Panc1 (cell line): ENCODE measurements around the gene RAP1GAP. TPM values are rescaled to one million over a fixed set of nuclear protein-coding genes. Genes with fewer than 3 reads are reported as not detected.

Experiments
- ATAC-seq: fragments of 200-7000 bp; cut with Tn5 transposase; 2 replicates; pipeline ENCODE4 v1.9.1; 2020; ENCODE audit warnings: mild to moderate bottlenecking, moderate library complexity
- BruUV-seq: library from RNA; stranded (reverse); fragments of 400-500 nt; replicated peaks from 2 replicates; lab custom pipeline; 2021; lab: Mats Ljungman, UMichigan
- CTCF ChIA-PET: fragments of 300-600 bp; sonication (Branson Sonifier 250); formaldehyde crosslinking; loops from one replicate; lab custom pipeline; 2022; ENCODE audit warnings: antibody characterized with exemption; lab: Charles Lee
- POLR2A ChIA-PET: fragments of 300-600 bp; sonication (Branson Sonifier 250); formaldehyde crosslinking; loops from one replicate; lab custom pipeline; 2022; ENCODE audit warnings: antibody characterized with exemption; lab: Charles Lee
- DNase-seq: peaks from one replicate; pipeline ENCODE4 v3.0.0-alpha.2; 2010; ENCODE audit warnings: low read depth, low spot score
- H3K27ac ChIP-seq: 2 replicates; pipeline ENCODE4 v1.5.1; 2011; ENCODE audit warnings: mild to moderate bottlenecking, low read length, inconsistent platforms
- H3K27me3 ChIP-seq: fragments of 200-500 bp; sonication (Bioruptor generic); 2 replicates; pipeline ENCODE4 v1.6.0; 2014; ENCODE audit warnings: low read length, inconsistent platforms; ENCODE audit not compliant: control insufficient read depth, insufficient read depth
- H3K36me3 ChIP-seq: fragments of 200-500 bp; sonication (Bioruptor generic); 2 replicates; pipeline ENCODE4 v1.5.1; 2014; ENCODE audit warnings: inconsistent platforms, mild to moderate bottlenecking, low read length, moderate library complexity; ENCODE audit not compliant: control insufficient read depth, insufficient read depth
- H3K4me1 ChIP-seq: 2 replicates; pipeline ENCODE4 v1.5.1; 2011; ENCODE audit warnings: inconsistent platforms, mild to moderate bottlenecking, low read length, moderate library complexity; ENCODE audit not compliant: control insufficient read depth, insufficient read depth
- H3K4me3 ChIP-seq, 2 experiments: 2 replicates each; pipeline ENCODE4 v1.5.1; 2011 to 2012; ENCODE audit warnings: low read depth in 2 of 2, low read length in 2 of 2, mild to moderate bottlenecking in 2 of 2, inconsistent platforms in 1 of 2, moderate library complexity in 1 of 2
- H3K9me3 ChIP-seq: fragments of 200-500 bp; sonication (Bioruptor generic); 2 replicates; pipeline ENCODE4 v1.5.1; 2014; ENCODE audit warnings: low read depth, mild to moderate bottlenecking, inconsistent platforms, low read length, moderate library complexity; ENCODE audit not compliant: control insufficient read depth, insufficient read depth
- CTCF ChIP-seq: fragments of 450-650 bp; IDR thresholded peaks from 2 replicates; pipeline ENCODE4 v1.5.1; 2017; ENCODE audit warnings: mild to moderate bottlenecking
- POLR2AphosphoS5 ChIP-seq: IDR thresholded peaks from 2 replicates; pipeline ENCODE4 v1.6.1; 2012; ENCODE audit warnings: mild to moderate bottlenecking, low read depth, low read length, moderate library complexity
- REST ChIP-seq, 2 experiments: IDR thresholded peaks; 2 replicates each; pipeline ENCODE4 v1.6.1; 2011 to 2012; ENCODE audit warnings: low read depth in 2 of 2, control low read depth in 1 of 2, low read length in 1 of 2, mild to moderate bottlenecking in 1 of 2, moderate library complexity in 1 of 2; ENCODE audit not compliant: insufficient read depth in 1 of 2
- SIN3A ChIP-seq: IDR thresholded peaks from 2 replicates; pipeline ENCODE4 v1.6.1; 2012; ENCODE audit warnings: low read depth, mild to moderate bottlenecking, low read length, moderate library complexity, borderline replicate concordance; ENCODE audit not compliant: insufficient read depth
- TCF7L2 ChIP-seq: IDR thresholded peaks from 2 replicates; pipeline ENCODE4 v1.6.1; 2011; ENCODE audit warnings: mild to moderate bottlenecking, low read depth, low read length, inconsistent platforms
- in situ Hi-C: cut with HindIII; loops from 2 replicates; pipeline ENCODE4 v1.10.0; 2016; ENCODE audit warnings: low sequenced_read_pairs, low pct_unique_long_range_greater_than_20kb
- intact Hi-C: fragments of 100-400 bp; cut with micrococcal nuclease; formaldehyde crosslinking; loops from one replicate; pipeline ENCODE4 v1.10.0; 2022; ENCODE audit not compliant: unreplicated experiment
- total RNA-seq: library from RNA; stranded (reverse); gene quantifications from one replicate; pipeline ENCODE4 v1.2.1, GENCODE V29; 2021; ENCODE audit not compliant: unreplicated experiment

RAP1GAP gene
- total RNA-seq, 1 experiment from 2014 or later, result 4.6 TPM

GRCh38 chr1:21663951-21664805, 5.0 kb downstream of the RAP1GAP start:
- ChIA-PET CTCF (interaction anchor here (0.6 kb wide), 1 partner anchor 431 kb away, joined by 3 read pairs; no protein-coding TSS in a partner anchor), POLR2A (no interaction called here)
- DNase-seq (no peak), ATAC-seq (no peak)
- TF ChIP-seq TCF7L2 (no peak), REST (IDR thresholded peaks at IDR 0.05; ENCODE audit: insufficient read depth in 1 of 2, low read depth in 2 of 2, low read length in 1 of 2) (no peak), POLR2AphosphoS5 (no peak), SIN3A (no peak), CTCF (no peak)
- Histone ChIP-seq H3K27ac (no peak overlapping the region), H3K36me3 (no peaks in the 10 kb centered on the region), H3K27me3 (peaks cover 2% of the 10 kb centered on the region; the same call in 1 of the 2 replicates), H3K4me3 (no peak overlapping the region), H3K9me3 (no peaks in the 10 kb centered on the region), H3K4me1 (0 out of 2 replicates have a peak, but pooled peaks cover 4% of the 10 kb centered on the region)
- BruUV-seq, result no TSS peak
- in situ Hi-C loops, result no loop called here
- intact Hi-C loops, result no loop called here

DNA sequence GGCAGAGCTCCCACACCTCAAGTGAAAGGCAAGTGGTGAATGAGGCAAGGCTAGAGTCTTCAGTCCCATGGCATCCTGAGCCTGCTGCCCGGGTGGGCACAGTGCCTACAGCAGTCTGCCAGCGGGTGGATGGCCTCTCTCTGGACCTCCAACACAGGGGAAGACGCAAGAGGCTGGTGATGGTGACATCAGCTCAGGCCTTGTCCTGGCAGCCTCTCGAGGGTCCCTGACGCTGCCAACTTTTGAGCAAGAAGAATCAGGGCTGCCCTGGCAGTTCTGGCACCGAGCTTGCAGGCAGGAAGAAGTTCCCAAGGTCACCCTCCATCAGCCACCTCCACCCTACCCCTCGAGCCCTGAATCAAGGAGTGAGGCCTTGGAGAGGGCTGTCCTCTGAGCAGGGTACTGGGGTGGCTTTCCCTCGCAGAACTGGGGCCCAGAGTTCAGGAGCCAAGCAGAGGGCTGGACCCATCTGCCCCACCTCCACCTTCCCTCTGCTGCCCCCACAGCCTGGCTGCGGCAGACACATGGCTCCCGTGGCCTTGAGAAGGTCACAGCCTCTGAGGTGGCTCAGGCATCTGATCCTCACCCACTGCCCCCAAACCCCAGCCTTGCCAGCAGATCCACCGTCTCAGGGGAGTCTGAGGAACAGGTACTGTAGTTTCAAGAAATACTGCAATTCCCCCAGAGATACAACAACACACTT, 5.8 kb downstream of the RAP1GAP start:
- H3K27ac ChIP-seq, result no peak overlapping the region
- intact Hi-C loops, result no loop called here
- no peaks in the 10 kb centered on the region for H3K9me3 ChIP-seq
- ATAC-seq (no peak), DNase-seq (no peak)
- BruUV-seq, result no TSS peak
- CTCF ChIA-PET, result interaction anchor here (0.6 to 0.7 kb wide), 2 partner anchors 298 to 430 kb away, joined by 3 read pairs; no protein-coding TSS in a partner anchor
- TF ChIP-seq POLR2AphosphoS5 (no peak), CTCF (no peak)
- in situ Hi-C loops, result no loop called here
- peaks cover 2% of the 10 kb centered on the region; the same call in 1 of the 2 replicates for H3K27me3 ChIP-seq
- H3K36me3 ChIP-seq, result no peaks in the 10 kb centered on the region
- POLR2A ChIA-PET, result no interaction called here
- 0 out of 2 replicates have a peak, but pooled peaks cover 4% of the 10 kb centered on the region for H3K4me1 ChIP-seq
- no peak overlapping the region for H3K4me3 ChIP-seq
